Neural progenitor cell (in vitro differentiated cells): ENCODE results near the gene EVA1A. TPM values are rescaled to one million over a fixed set of nuclear protein-coding genes. Genes with fewer than 3 reads are reported as not detected.

Experiments used
- DNase-seq: peaks from one replicate; pipeline ENCODE4 v3.0.0-alpha.2; 2016; ENCODE audit warnings: low spot score
- H2AFZ ChIP-seq: fragments of 200-600 bp; sonication (generic); replicated peaks from 2 replicates; pipeline ENCODE4 v1.6.1; 2016; ENCODE audit warnings: antibody characterized with exemption
- H3F3A ChIP-seq: fragments of 200-600 bp; sonication (generic); 2 replicates; pipeline ENCODE4 v1.6.1; 2016; ENCODE audit warnings: antibody characterized with exemption, low read depth
- H3K27ac ChIP-seq: fragments of 200-600 bp; sonication (generic); 2 replicates; pipeline ENCODE4 v1.5.1; 2016; ENCODE audit warnings: mild to moderate bottlenecking
- H3K27me3 ChIP-seq: fragments of 200-600 bp; sonication (generic); 2 replicates; pipeline ENCODE4 v1.6.1; 2016; ENCODE audit warnings: mild to moderate bottlenecking, moderate library complexity
- H3K36me3 ChIP-seq: fragments of 200-600 bp; sonication (generic); 2 replicates; pipeline ENCODE4 v1.5.1; 2016
- H3K4me1 ChIP-seq: fragments of 200-600 bp; sonication (generic); 2 replicates; pipeline ENCODE4 v1.6.1; 2016; ENCODE audit warnings: mixed run types
- H3K4me2 ChIP-seq: fragments of 200-600 bp; sonication (generic); 2 replicates; pipeline ENCODE4 v1.6.1; 2016
- H3K4me3 ChIP-seq: fragments of 200-600 bp; sonication (generic); 2 replicates; pipeline ENCODE4 v1.5.1; 2016
- H3K79me2 ChIP-seq: fragments of 200-600 bp; sonication (generic); 2 replicates; pipeline ENCODE4 v1.6.1; 2016; ENCODE audit warnings: low read depth
- H3K9ac ChIP-seq: fragments of 200-600 bp; sonication (generic); 2 replicates; pipeline ENCODE4 v1.6.1; 2016
- H3K9me3 ChIP-seq: fragments of 200-600 bp; sonication (generic); 2 replicates; pipeline ENCODE4 v1.5.1; 2016; ENCODE audit warnings: low read depth
- H4K20me1 ChIP-seq: fragments of 200-600 bp; sonication (generic); 2 replicates; pipeline ENCODE4 v1.6.1; 2016; ENCODE audit warnings: low read depth
- H3K27ac Mint-ChIP-seq: 3 replicates; pipeline ENCODE4 v1.8.0; 2021; ENCODE audit warnings: mixed read lengths
- H3K27me3 Mint-ChIP-seq: 2 replicates; pipeline ENCODE4 v1.8.0; 2022; ENCODE audit warnings: low read depth, mild to moderate bottlenecking, inconsistent platforms, moderate library complexity, mixed read lengths; ENCODE audit not compliant: insufficient read depth
- H3K36me3 Mint-ChIP-seq: 3 replicates; pipeline ENCODE4 v1.8.0; 2021; ENCODE audit warnings: mixed read lengths
- H3K4me1 Mint-ChIP-seq: 3 replicates; pipeline ENCODE4 v1.8.0; 2021; ENCODE audit warnings: mixed read lengths
- H3K4me3 Mint-ChIP-seq: 3 replicates; pipeline ENCODE4 v1.8.0; 2021; ENCODE audit warnings: mild to moderate bottlenecking, moderate library complexity, mixed read lengths
- H3K9me3 Mint-ChIP-seq: 3 replicates; pipeline ENCODE4 v1.8.0; 2020; ENCODE audit warnings: mixed read lengths
- CTCF ChIP-seq: fragments of 200-600 bp; sonication (generic); IDR thresholded peaks from 2 replicates; pipeline ENCODE4 v1.5.1; 2017; ENCODE audit warnings: antibody characterized with exemption, mild to moderate bottlenecking
- EZH2 ChIP-seq: fragments of 200-600 bp; sonication (generic); IDR thresholded peaks from 2 replicates; pipeline ENCODE4 v1.6.1; 2017; ENCODE audit warnings: antibody characterized with exemption, mild to moderate bottlenecking, moderate library complexity
- EZH2phosphoT487 ChIP-seq: fragments of 200-600 bp; sonication (generic); IDR thresholded peaks from 2 replicates; pipeline ENCODE4 v1.6.1; 2017; ENCODE audit warnings: antibody characterized with exemption
- total RNA-seq: library from RNA; depleted of rRNA; stranded (reverse); fragments of >200 nt; gene quantifications from 2 replicates; pipeline ENCODE4 v1.2.3, GENCODE V29; 2015; ENCODE audit warnings: low replicate concordance

EVA1A gene
- total RNA-seq, 1 donor from 2014 or later, result 2.8 TPM

- Mint-ChIP-seq H3K36me3 (peaks cover 2% of the 10 kb centered on the region), H3K27ac (no peak overlapping the region), H3K4me3 (no peak overlapping the region), H3K4me1 (peaks cover 2% of the 10 kb centered on the region), H3K9me3 (no peaks in the 10 kb centered on the region), H3K27me3 (no peaks in the 10 kb centered on the region)
- DNase-seq, result no peak
- H3K27ac ChIP-seq, result no peak overlapping the region
- no peaks in the 10 kb centered on the region for H3K9me3 ChIP-seq
- H3K4me1 ChIP-seq, result no peaks in the 10 kb centered on the region
- no peaks in the 10 kb centered on the region for H3K79me2 ChIP-seq
- TF ChIP-seq EZH2, result no peak
- no peak for TF ChIP-seq EZH2phosphoT487
- no peak for TF ChIP-seq CTCF
- no peaks in the 10 kb centered on the region for H3K36me3 ChIP-seq
- H3K27me3 ChIP-seq, result no peaks in the 10 kb centered on the region
- no peak overlapping the region for H3K4me3 ChIP-seq
- no peaks in the 10 kb centered on the region for H3F3A ChIP-seq
- no peaks in the 10 kb centered on the region for H4K20me1 ChIP-seq
- no peak overlapping the region for H3K9ac ChIP-seq
- no peak overlapping the region for H2AFZ ChIP-seq
- no peak overlapping the region for H3K4me2 ChIP-seq
Measured at GRCh38 chr2:75533135-75533534, 27.6 kb downstream of the EVA1A start.

GRCh38 chr2:75532488-75532887 is 28.3 kb downstream of the EVA1A start:
- Mint-ChIP-seq H3K4me3 (no peak overlapping the region), H3K27ac (no peak overlapping the region), H3K9me3 (no peaks in the 10 kb centered on the region), H3K4me1 (peaks cover 6% of the 10 kb centered on the region), H3K27me3 (no peaks in the 10 kb centered on the region), H3K36me3 (peaks cover 2% of the 10 kb centered on the region)
- Histone ChIP-seq H3K4me1 (no peaks in the 10 kb centered on the region), H3K27me3 (no peaks in the 10 kb centered on the region), H3K4me2 (no peak overlapping the region), H3K4me3 (no peak overlapping the region), H3K9ac (no peak overlapping the region), H3F3A (no peaks in the 10 kb centered on the region), H3K9me3 (no peaks in the 10 kb centered on the region), H3K36me3 (no peaks in the 10 kb centered on the region), H4K20me1 (no peaks in the 10 kb centered on the region), H3K27ac (no peak overlapping the region), H3K79me2 (no peaks in the 10 kb centered on the region), H2AFZ (no peak overlapping the region)
- DNase-seq, result no peak
- no peak for TF ChIP-seq EZH2
- TF ChIP-seq CTCF, result no peak
- no peak for TF ChIP-seq EZH2phosphoT487

- no peak overlapping the region for H3K27ac Mint-ChIP-seq
- no peaks in the 10 kb centered on the region for H3K27me3 Mint-ChIP-seq
- peaks cover 6% of the 10 kb centered on the region for H3K4me1 Mint-ChIP-seq
- Histone ChIP-seq H3K27ac (no peak overlapping the region), H3K4me2 (no peak overlapping the region), H4K20me1 (no peaks in the 10 kb centered on the region), H2AFZ (no peak overlapping the region), H3F3A (no peaks in the 10 kb centered on the region), H3K9ac (no peak overlapping the region), H3K4me3 (no peak overlapping the region), H3K27me3 (no peaks in the 10 kb centered on the region), H3K79me2 (no peaks in the 10 kb centered on the region), H3K4me1 (no peaks in the 10 kb centered on the region), H3K36me3 (no peaks in the 10 kb centered on the region), H3K9me3 (no peaks in the 10 kb centered on the region)
- no peaks in the 10 kb centered on the region for H3K9me3 Mint-ChIP-seq
- peaks cover 2% of the 10 kb centered on the region for H3K36me3 Mint-ChIP-seq
- no peak for DNase-seq
- H3K4me3 Mint-ChIP-seq, result no peak overlapping the region
- TF ChIP-seq EZH2phosphoT487, result no peak
- no peak for TF ChIP-seq CTCF
Measured at GRCh38 chr2:75528221-75528977, 32.3 kb downstream of the EVA1A start.
